Stimulated activated CD8-positive, alpha-beta memory T cell treated with anti-CD3 and anti-CD28 coated beads, Interleukin-4, amount 100 ng/mL, for 48 hours (primary cell): ENCODE results near the gene ZNF408.

Experiments used
- DNase-seq: peaks from one replicate; pipeline ENCODE4 v3.0.0-alpha.2; 2020

ZNF408 gene

GRCh38 chr11:46729110-46730027 is 28.5 kb downstream of the ZNF408 start:
- DNase-seq, result no peak

- DNase-seq, result no peak
These were observed 30.7 kb downstream of the ZNF408 start for GRCh38 chr11:46731545-46731944.

GRCh38 chr11:46733234-46733633 is 32.4 kb downstream of the ZNF408 start:
- DNase-seq, result no peak

- DNase-seq, result no peak
These were observed 35.3 kb downstream of the ZNF408 start for GRCh38 chr11:46736146-46736545.

GRCh38 chr11:46736615-46737014 is 35.8 kb downstream of the ZNF408 start:
- no peak for DNase-seq

GRCh38 chr11:46737699-46738098 is 36.9 kb downstream of the ZNF408 start:
- DNase-seq, result no peak

GRCh38 chr11:46738887-46739286 is 38.1 kb downstream of the ZNF408 start:
- no peak for DNase-seq

GRCh38 chr11:46741600-46742484 is 41.0 kb downstream of the ZNF408 start:
- DNase-seq, result no peak

GRCh38 chr11:46743043-46743442 is 42.2 kb downstream of the ZNF408 start:
- DNase-seq, result no peak

- DNase-seq, result no peak
These were observed 43.0 kb downstream of the ZNF408 start for GRCh38 chr11:46743693-46744339.

GRCh38 chr11:46745328-46745727 is 44.5 kb downstream of the ZNF408 start:
- no peak for DNase-seq

GRCh38 chr11:46745995-46746394 is 45.2 kb downstream of the ZNF408 start:
- no peak for DNase-seq

- DNase-seq, result no peak
These were observed 46.3 kb downstream of the ZNF408 start for GRCh38 chr11:46747150-46747549.
